Vagina (tissue), 2 donors: ENCODE data around the gene WAPL. TPM values are rescaled to one million over a fixed set of nuclear protein-coding genes. Genes with fewer than 3 reads are reported as not detected.

Experiments used
- DNase-seq, 2 donors: peaks; one replicate each; pipeline ENCODE4 v3.0.0-alpha.2; 2017; ENCODE audit errors: extremely low spot score in 2 of 2
- H3K27ac ChIP-seq: fragments of 200-600 bp; sonication (generic); one replicate; pipeline ENCODE4 v1.5.1; 2019
- H3K27me3 ChIP-seq: fragments of 200-600 bp; sonication (generic); one replicate; pipeline ENCODE4 v1.5.1; 2019
- H3K36me3 ChIP-seq, 2 donors: fragments of 200-600 bp; sonication (generic); one replicate each; pipeline ENCODE4 v1.5.1; 2017 to 2019
- H3K4me1 ChIP-seq: fragments of 200-600 bp; sonication (generic); one replicate; pipeline ENCODE4 v1.5.1; 2019
- H3K4me3 ChIP-seq, 2 donors: fragments of 200-600 bp; sonication (generic); 1 replicate in 1 of 2; 2 replicates in 1 of 2; pipeline ENCODE4 v1.5.1; 2016 to 2019
- H3K9me3 ChIP-seq: fragments of 200-600 bp; sonication (generic); one replicate; pipeline ENCODE4 v1.5.1; 2019
- POLR2A ChIP-seq, 2 donors: fragments of 450-650 bp; IDR thresholded peaks; one replicate each; pipeline ENCODE4 v1.6.1; 2017; ENCODE audit warnings: antibody characterized with exemption in 2 of 2, mild to moderate bottlenecking in 2 of 2, moderate library complexity in 2 of 2
- POLR2AphosphoS5 ChIP-seq, 2 donors: sonication (generic); formaldehyde crosslinking; IDR thresholded peaks; one replicate each; pipeline ENCODE4 v1.9.0; 2017; ENCODE audit warnings: antibody characterized with exemption in 2 of 2, mild to moderate bottlenecking in 2 of 2, low read depth in 1 of 2; ENCODE audit not compliant: insufficient read depth in 1 of 2
- intact Hi-C: fragments of 100-400 bp; cut with DNase I; formaldehyde crosslinking; loops from one replicate; pipeline ENCODE4 v1.15.1; 2023
- total RNA-seq: library from RNA; depleted of rRNA; stranded (reverse); fragments of >200 nt; gene quantifications from one replicate; pipeline ENCODE4 v1.2.3, GENCODE V29; 2016
- TF ChIP-seq, protein P1 (sequence below), 3 experiments: fragments of 450-650 bp in 2 of 3; fragments of 200-600 bp in 1 of 3; sonication (generic) in 1 of 3; IDR thresholded peaks; one replicate each; pipeline ENCODE4 v1.5.1; 2017 to 2019; ENCODE audit warnings: antibody characterized with exemption in 3 of 3, mild to moderate bottlenecking in 2 of 3, moderate library complexity in 2 of 3

The WAPL gene
- total RNA-seq, 1 donor from 2014 or later: 26.5 TPM

DNA sequence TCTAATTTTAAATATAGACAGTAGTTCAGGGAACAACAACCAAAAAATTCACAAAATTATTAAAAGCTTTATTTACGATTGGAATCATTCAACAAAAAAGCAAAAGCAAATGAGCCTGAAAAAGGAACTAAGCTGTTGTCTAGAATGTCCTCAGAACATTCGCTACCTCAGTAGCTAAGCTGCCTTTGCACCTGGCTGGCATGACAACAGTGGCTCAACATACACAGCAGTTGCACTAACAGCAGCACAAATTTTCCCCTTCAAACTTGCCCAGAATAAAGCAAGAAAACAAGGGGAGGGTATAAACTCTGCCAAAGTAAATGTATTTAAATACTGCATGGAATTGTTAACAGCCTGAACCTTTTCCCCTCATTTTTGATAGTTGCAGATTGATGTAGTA lies 84.6 kb downstream of the WAPL start:
- no peak for DNase-seq

DNA sequence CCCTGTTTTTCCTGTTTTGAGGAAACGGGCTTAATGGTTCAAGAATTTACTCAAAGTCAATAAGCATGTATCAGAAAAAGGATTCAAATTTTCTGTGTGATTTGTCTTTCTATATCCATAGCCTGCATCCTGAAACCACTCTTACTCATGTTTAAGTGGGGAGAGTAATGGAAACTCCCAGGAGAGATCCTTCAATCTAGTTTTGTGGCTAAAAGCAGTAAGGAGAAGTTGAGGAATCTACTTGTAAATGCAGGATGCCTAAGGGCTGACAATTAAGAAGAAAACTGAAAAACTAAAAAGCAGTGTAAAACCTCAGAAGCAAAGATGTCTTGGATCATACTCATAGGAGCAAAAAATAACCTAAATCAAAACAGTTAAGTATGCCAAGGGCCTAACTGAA lies 86.9 kb downstream of the WAPL start:
- Histone ChIP-seq H3K27ac (no peak overlapping the region), H3K9me3 (no peaks in the 10 kb centered on the region), H3K4me3 (no peak overlapping the region), H3K4me1 (no peaks in the 10 kb centered on the region), H3K36me3 (peaks cover 0 to 20% of the 10 kb centered on the region in 2 donors), H3K27me3 (no peaks in the 10 kb centered on the region)
- no peak for TF ChIP-seq POLR2AphosphoS5 (IDR thresholded peaks at IDR 0.05; ENCODE audit: insufficient read depth in 1 of 2, low read depth in 1 of 2)
- TF ChIP-seq, protein P1, sequence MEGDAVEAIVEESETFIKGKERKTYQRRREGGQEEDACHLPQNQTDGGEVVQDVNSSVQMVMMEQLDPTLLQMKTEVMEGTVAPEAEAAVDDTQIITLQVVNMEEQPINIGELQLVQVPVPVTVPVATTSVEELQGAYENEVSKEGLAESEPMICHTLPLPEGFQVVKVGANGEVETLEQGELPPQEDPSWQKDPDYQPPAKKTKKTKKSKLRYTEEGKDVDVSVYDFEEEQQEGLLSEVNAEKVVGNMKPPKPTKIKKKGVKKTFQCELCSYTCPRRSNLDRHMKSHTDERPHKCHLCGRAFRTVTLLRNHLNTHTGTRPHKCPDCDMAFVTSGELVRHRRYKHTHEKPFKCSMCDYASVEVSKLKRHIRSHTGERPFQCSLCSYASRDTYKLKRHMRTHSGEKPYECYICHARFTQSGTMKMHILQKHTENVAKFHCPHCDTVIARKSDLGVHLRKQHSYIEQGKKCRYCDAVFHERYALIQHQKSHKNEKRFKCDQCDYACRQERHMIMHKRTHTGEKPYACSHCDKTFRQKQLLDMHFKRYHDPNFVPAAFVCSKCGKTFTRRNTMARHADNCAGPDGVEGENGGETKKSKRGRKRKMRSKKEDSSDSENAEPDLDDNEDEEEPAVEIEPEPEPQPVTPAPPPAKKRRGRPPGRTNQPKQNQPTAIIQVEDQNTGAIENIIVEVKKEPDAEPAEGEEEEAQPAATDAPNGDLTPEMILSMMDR (IDR thresholded peaks at IDR 0.05): no peak
- TF ChIP-seq POLR2A (IDR thresholded peaks at IDR 0.05): no peak
- intact Hi-C loops: no loop called here
- DNase-seq: no peak

More for the DNA sequence above, 84.6 kb downstream of the WAPL start:
- H3K9me3 ChIP-seq: no peaks in the 10 kb centered on the region
- peaks cover 0 to 30% of the 10 kb centered on the region in 2 donors for H3K36me3 ChIP-seq
- intact Hi-C loops: no loop called here
- H3K27me3 ChIP-seq: no peaks in the 10 kb centered on the region
- no peaks in the 10 kb centered on the region for H3K4me1 ChIP-seq
- H3K27ac ChIP-seq: no peak overlapping the region
- TF ChIP-seq POLR2A (IDR thresholded peaks at IDR 0.05) (no peak), POLR2AphosphoS5 (IDR thresholded peaks at IDR 0.05; ENCODE audit: insufficient read depth in 1 of 2, low read depth in 1 of 2) (no peak)
- TF ChIP-seq, protein P1 (IDR thresholded peaks at IDR 0.05): no peak
- H3K4me3 ChIP-seq: no peak overlapping the region

DNA sequence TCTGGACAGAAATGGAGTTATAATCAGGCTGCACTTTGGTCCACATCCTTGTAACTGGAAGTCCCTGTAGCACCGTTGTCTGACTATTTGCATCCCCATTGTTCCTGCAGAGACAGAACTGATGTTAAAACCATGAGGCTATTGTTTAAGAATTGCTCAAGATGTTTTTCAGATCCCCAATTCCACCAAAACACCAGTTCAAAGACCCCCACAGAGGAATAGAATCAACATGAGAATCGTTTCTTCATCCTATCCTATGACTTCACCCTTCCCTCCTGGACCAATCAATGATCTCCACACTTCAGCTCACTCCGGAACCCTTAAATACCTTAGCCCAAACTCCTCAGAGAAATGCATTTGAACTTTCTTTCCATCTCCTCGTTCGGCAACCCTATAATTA lies 97.9 kb downstream of the WAPL start:
- Histone ChIP-seq H3K27me3 (no peaks in the 10 kb centered on the region), H3K4me3 (no peak overlapping the region), H3K36me3 (no peaks in the 10 kb centered on the region), H3K27ac (no peak overlapping the region), H3K4me1 (no peaks in the 10 kb centered on the region), H3K9me3 (no peaks in the 10 kb centered on the region)
- intact Hi-C loops: no loop called here
- TF ChIP-seq POLR2A (IDR thresholded peaks at IDR 0.05): no peak
- TF ChIP-seq, protein P1 (IDR thresholded peaks at IDR 0.05): no peak
- TF ChIP-seq POLR2AphosphoS5 (IDR thresholded peaks at IDR 0.05; ENCODE audit: insufficient read depth in 1 of 2, low read depth in 1 of 2): no peak
- DNase-seq: no peak

DNA sequence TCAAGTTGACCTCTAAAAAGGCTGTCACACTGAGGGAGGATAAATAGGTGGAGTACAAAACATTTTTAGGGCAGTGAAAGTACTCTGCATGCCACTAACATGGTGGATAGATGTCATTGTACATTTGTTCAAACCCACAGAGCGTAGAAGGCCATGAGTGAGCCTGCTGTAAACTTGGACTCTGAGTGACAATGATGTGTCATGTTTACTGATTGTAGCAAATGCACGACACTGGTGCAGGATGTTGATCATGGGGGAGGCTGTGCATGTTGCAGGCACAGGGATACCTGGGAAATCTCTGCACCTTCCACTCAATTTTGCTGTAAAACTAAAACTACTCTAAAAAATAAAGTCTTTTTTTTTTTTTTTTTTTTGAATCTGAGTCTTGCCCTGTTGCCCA lies 102.5 kb downstream of the WAPL start:
- no peak for DNase-seq
- no peaks in the 10 kb centered on the region for H3K4me1 ChIP-seq
- no peaks in the 10 kb centered on the region for H3K27me3 ChIP-seq
- no peak overlapping the region for H3K4me3 ChIP-seq
- H3K9me3 ChIP-seq: no peaks in the 10 kb centered on the region
- H3K36me3 ChIP-seq: no peaks in the 10 kb centered on the region
- intact Hi-C loops: no loop called here
- H3K27ac ChIP-seq: no peak overlapping the region
- TF ChIP-seq POLR2A (IDR thresholded peaks at IDR 0.05) (no peak), POLR2AphosphoS5 (IDR thresholded peaks at IDR 0.05; ENCODE audit: insufficient read depth in 1 of 2, low read depth in 1 of 2) (no peak)
- TF ChIP-seq, protein P1 (IDR thresholded peaks at IDR 0.05): no peak

DNA sequence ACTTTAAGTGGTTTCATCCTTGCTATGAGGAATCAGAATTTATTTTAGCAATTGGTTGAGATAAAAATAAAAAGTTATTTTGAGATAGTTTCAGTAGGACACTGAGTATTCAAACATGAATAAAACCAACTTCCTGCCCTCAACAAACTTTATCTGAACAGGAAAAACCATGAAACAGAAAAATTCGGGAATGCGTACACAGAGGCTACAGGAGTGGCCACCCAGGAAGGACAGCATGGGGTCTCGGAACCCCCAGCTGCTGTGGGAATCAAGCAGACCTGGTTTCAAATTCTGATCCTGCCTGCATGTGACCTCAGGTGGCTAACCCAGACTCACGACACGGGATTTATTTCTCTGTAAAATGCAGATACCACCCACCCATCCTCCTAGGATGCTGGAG lies 106.0 kb downstream of the WAPL start:
- Histone ChIP-seq H3K4me3 (no peak overlapping the region), H3K27ac (no peak overlapping the region), H3K27me3 (no peaks in the 10 kb centered on the region), H3K36me3 (no peaks in the 10 kb centered on the region), H3K4me1 (peaks cover 11% of the 10 kb centered on the region), H3K9me3 (no peaks in the 10 kb centered on the region)
- DNase-seq: no peak
- TF ChIP-seq, protein P1 (IDR thresholded peaks at IDR 0.05): no peak
- TF ChIP-seq POLR2A (IDR thresholded peaks at IDR 0.05) (no peak), POLR2AphosphoS5 (IDR thresholded peaks at IDR 0.05; ENCODE audit: insufficient read depth in 1 of 2, low read depth in 1 of 2) (no peak)
- intact Hi-C loops: no loop called here
